ENCODE results near the gene ARHGEF26.
A peak's percentile ranks its signal among the peaks of the same experiment; 100 is the strongest.

Gene ARHGEF26

GRCh38 chr3:154242766-154243165, 121.6 kb downstream of the ARHGEF26 start:
- Histone ChIP-seq H2BK5ac (ENCODE audit: low read depth, low read length, poor library complexity, severe bottlenecking) (no peak overlapping the region), H3K9me3 (ENCODE audit: control insufficient read depth, low read length) (no peaks in the 10 kb centered on the region), H3K4me3 (ENCODE audit: insufficient read depth in 1 of 2, low read depth in 1 of 2, low read length in 2 of 2) (no peak overlapping the region), H3K14ac (ENCODE audit: low read length in 2 of 2) (no peak overlapping the region), H3K4ac (ENCODE audit: low read depth in 1 of 2, low read length in 2 of 2) (no peak overlapping the region), H3K36me3 (ENCODE audit: control insufficient read depth in 1 of 2, insufficient read depth in 2 of 2, low read depth in 1 of 2, low read length in 2 of 2) (no peaks in the 10 kb centered on the region), H2BK12ac (ENCODE audit: low read length in 2 of 2) (no peak overlapping the region), H3K9ac (ENCODE audit: low read length) (peak overlapping the region; percentile 7), H3K27me3 (ENCODE audit: control insufficient read depth in 1 of 2, insufficient read depth in 1 of 2, low read length in 2 of 2) (no peaks in the 10 kb centered on the region), H3K79me1 (replicated peaks; ENCODE audit: low read length, poor library complexity, severe bottlenecking) (no peaks in the 10 kb centered on the region), H2AFZ (ENCODE audit: low read depth, low read length) (no peak overlapping the region), H3K4me1 (ENCODE audit: control insufficient read depth, insufficient read depth, low read depth, low read length) (no peaks in the 10 kb centered on the region), H3K18ac (ENCODE audit: low read depth in 1 of 2, low read length in 2 of 2) (no peak overlapping the region), H4K8ac (ENCODE audit: low read length) (no peak overlapping the region), H4K91ac (ENCODE audit: low read length) (no peak overlapping the region), H2BK120ac (ENCODE audit: low read depth, low read length) (no peak overlapping the region), H3K27ac (ENCODE audit: low read length, poor library complexity, severe bottlenecking) (no peak overlapping the region), H2AK5ac (ENCODE audit: low read length, severe bottlenecking) (no peak overlapping the region), H3K23ac (ENCODE audit: low read length in 2 of 2) (no peak overlapping the region), H2BK15ac (ENCODE audit: low read depth, poor library complexity, severe bottlenecking) (no peak overlapping the region), H3K4me2 (ENCODE audit: low read length, poor library complexity, severe bottlenecking) (no peak overlapping the region)
- WGBS: 54% methylated on average over 4 of the region's 4 CpGs
- DNase-seq: no peak

GRCh38 chr3:154243353-154243752, 122.2 kb downstream of the ARHGEF26 start:
- no peak overlapping the region for H3K14ac ChIP-seq (ENCODE audit: low read length in 2 of 2)
- no peak overlapping the region for H2AFZ ChIP-seq (ENCODE audit: low read depth, low read length)
- no peak overlapping the region for H3K4ac ChIP-seq (ENCODE audit: low read depth in 1 of 2, low read length in 2 of 2)
- H2BK15ac ChIP-seq (ENCODE audit: low read depth, poor library complexity, severe bottlenecking): no peak overlapping the region
- H3K4me1 ChIP-seq (ENCODE audit: control insufficient read depth, insufficient read depth, low read depth, low read length): no peaks in the 10 kb centered on the region
- peak overlapping the region; percentile 7 for H3K9ac ChIP-seq (ENCODE audit: low read length)
- H3K4me3 ChIP-seq (ENCODE audit: insufficient read depth in 1 of 2, low read depth in 1 of 2, low read length in 2 of 2): no peak overlapping the region
- H2BK12ac ChIP-seq (ENCODE audit: low read length in 2 of 2): no peak overlapping the region
- no peak overlapping the region for H2AK5ac ChIP-seq (ENCODE audit: low read length, severe bottlenecking)
- no peak overlapping the region for H3K18ac ChIP-seq (ENCODE audit: low read depth in 1 of 2, low read length in 2 of 2)
- no peak overlapping the region for H3K27ac ChIP-seq (ENCODE audit: low read length, poor library complexity, severe bottlenecking)
- H4K8ac ChIP-seq (ENCODE audit: low read length): no peak overlapping the region
- WGBS: 69% methylated on average over 1 of the region's 2 CpGs
- H3K36me3 ChIP-seq (ENCODE audit: control insufficient read depth in 1 of 2, insufficient read depth in 2 of 2, low read depth in 1 of 2, low read length in 2 of 2): peaks cover 0 to 1% of the 10 kb centered on the region in 2 experiments
- no peak overlapping the region for H2BK120ac ChIP-seq (ENCODE audit: low read depth, low read length)
- H4K91ac ChIP-seq (ENCODE audit: low read length): no peak overlapping the region
- H3K9me3 ChIP-seq (ENCODE audit: control insufficient read depth, low read length): no peaks in the 10 kb centered on the region
- H3K4me2 ChIP-seq (ENCODE audit: low read length, poor library complexity, severe bottlenecking): no peak overlapping the region
- no peaks in the 10 kb centered on the region for H3K79me1 ChIP-seq (replicated peaks; ENCODE audit: low read length, poor library complexity, severe bottlenecking)
- no peak overlapping the region for H3K23ac ChIP-seq (ENCODE audit: low read length in 2 of 2)
- no peaks in the 10 kb centered on the region for H3K27me3 ChIP-seq (ENCODE audit: control insufficient read depth in 1 of 2, insufficient read depth in 1 of 2, low read length in 2 of 2)
- no peak overlapping the region for H2BK5ac ChIP-seq (ENCODE audit: low read depth, low read length, poor library complexity, severe bottlenecking)
- peak; percentile 17 for DNase-seq

DNA sequence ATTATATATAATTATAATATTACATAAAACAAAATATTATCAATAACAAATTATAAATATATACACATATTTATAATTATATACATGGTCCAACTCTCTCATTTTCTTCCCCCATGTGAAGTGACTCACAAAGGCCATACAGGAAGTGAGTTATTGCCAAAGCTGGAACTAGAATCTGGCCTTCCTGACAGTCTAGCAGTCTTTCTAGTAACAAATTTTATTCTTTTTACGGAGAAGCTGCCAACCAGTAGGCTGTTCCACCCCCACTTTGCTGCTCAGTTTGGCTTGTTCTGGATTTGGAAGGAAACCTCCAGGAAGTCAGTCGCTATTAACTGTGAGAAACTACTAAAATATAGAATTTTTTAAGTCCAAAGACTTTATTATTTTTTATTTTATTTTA, 123.5 kb downstream of the ARHGEF26 start:
- H3K14ac ChIP-seq (ENCODE audit: low read length in 2 of 2): no peak overlapping the region
- WGBS: no CpG with 5 or more reads among the region's 2 CpGs
- H3K18ac ChIP-seq (ENCODE audit: low read depth in 1 of 2, low read length in 2 of 2): no peak overlapping the region
- no peak overlapping the region for H4K8ac ChIP-seq (ENCODE audit: low read length)
- H3K79me1 ChIP-seq (replicated peaks; ENCODE audit: low read length, poor library complexity, severe bottlenecking): no peaks in the 10 kb centered on the region
- no peak overlapping the region for H3K4me2 ChIP-seq (ENCODE audit: low read length, poor library complexity, severe bottlenecking)
- no peak overlapping the region for H2BK12ac ChIP-seq (ENCODE audit: low read length in 2 of 2)
- H3K4me3 ChIP-seq (ENCODE audit: insufficient read depth in 1 of 2, low read depth in 1 of 2, low read length in 2 of 2): no peak overlapping the region
- no peak overlapping the region for H4K91ac ChIP-seq (ENCODE audit: low read length)
- H3K27me3 ChIP-seq (ENCODE audit: control insufficient read depth in 1 of 2, insufficient read depth in 1 of 2, low read length in 2 of 2): no peaks in the 10 kb centered on the region
- H3K9ac ChIP-seq (ENCODE audit: low read length): peak overlapping the region; percentile 31
- no peak for DNase-seq
- H3K9me3 ChIP-seq (ENCODE audit: control insufficient read depth, low read length): no peaks in the 10 kb centered on the region
- no peak overlapping the region for H2BK5ac ChIP-seq (ENCODE audit: low read depth, low read length, poor library complexity, severe bottlenecking)
- no peak overlapping the region for H3K27ac ChIP-seq (ENCODE audit: low read length, poor library complexity, severe bottlenecking)
- H2BK15ac ChIP-seq (ENCODE audit: low read depth, poor library complexity, severe bottlenecking): no peak overlapping the region
- H3K4me1 ChIP-seq (ENCODE audit: control insufficient read depth, insufficient read depth, low read depth, low read length): no peaks in the 10 kb centered on the region
- H3K23ac ChIP-seq (ENCODE audit: low read length in 2 of 2): no peak overlapping the region
- H2AFZ ChIP-seq (ENCODE audit: low read depth, low read length): no peak overlapping the region
- H2AK5ac ChIP-seq (ENCODE audit: low read length, severe bottlenecking): no peak overlapping the region
- no peak overlapping the region for H2BK120ac ChIP-seq (ENCODE audit: low read depth, low read length)
- H3K36me3 ChIP-seq (ENCODE audit: control insufficient read depth in 1 of 2, insufficient read depth in 2 of 2, low read depth in 1 of 2, low read length in 2 of 2): peaks cover 0 to 13% of the 10 kb centered on the region in 2 experiments
- H3K4ac ChIP-seq (ENCODE audit: low read depth in 1 of 2, low read length in 2 of 2): no peak overlapping the region

DNA sequence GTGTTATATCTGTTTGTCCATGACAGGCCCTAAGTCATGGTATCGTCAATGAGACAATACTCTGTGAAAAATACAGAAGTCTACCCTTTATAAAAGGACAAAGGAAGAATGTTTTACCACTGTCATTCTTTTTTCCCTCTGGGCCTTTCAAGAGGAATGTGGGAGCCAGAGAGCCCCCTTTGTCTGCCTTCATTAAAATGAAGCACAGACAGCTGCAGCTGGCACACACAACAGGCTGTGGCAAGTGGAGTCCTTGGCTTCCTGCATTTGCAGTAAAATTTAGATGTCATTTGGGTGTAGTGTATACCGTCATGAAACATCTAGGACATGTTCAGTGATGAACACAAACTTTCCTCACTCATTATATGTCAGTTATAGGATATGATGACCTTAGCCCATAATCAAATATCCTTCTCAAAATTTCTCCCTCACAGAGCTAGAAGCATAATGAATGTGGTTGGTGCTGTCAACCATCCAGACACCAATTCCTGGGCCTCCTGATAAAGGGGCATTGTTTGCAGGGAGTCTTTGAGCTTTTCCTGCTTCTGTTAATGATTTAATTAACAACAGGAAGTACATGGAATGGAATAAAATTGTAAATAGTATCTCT, 126.7 kb downstream of the ARHGEF26 start:
- peaks cover 3 to 36% of the 10 kb centered on the region in 2 experiments for H3K36me3 ChIP-seq (ENCODE audit: control insufficient read depth in 1 of 2, insufficient read depth in 2 of 2, low read depth in 1 of 2, low read length in 2 of 2)
- 100% methylated on average over 1 of the region's 2 CpGs for WGBS
- no peak overlapping the region for H3K4ac ChIP-seq (ENCODE audit: low read depth in 1 of 2, low read length in 2 of 2)
- no peak overlapping the region for H2AFZ ChIP-seq (ENCODE audit: low read depth, low read length)
- no peak overlapping the region for H3K4me2 ChIP-seq (ENCODE audit: low read length, poor library complexity, severe bottlenecking)
- no peaks in the 10 kb centered on the region for H3K4me1 ChIP-seq (ENCODE audit: control insufficient read depth, insufficient read depth, low read depth, low read length)
- no peak overlapping the region for H3K9ac ChIP-seq (ENCODE audit: low read length)
- no peak overlapping the region for H2BK12ac ChIP-seq (ENCODE audit: low read length in 2 of 2)
- no peak overlapping the region for H3K23ac ChIP-seq (ENCODE audit: low read length in 2 of 2)
- H3K9me3 ChIP-seq (ENCODE audit: control insufficient read depth, low read length): no peaks in the 10 kb centered on the region
- no peak overlapping the region for H2BK5ac ChIP-seq (ENCODE audit: low read depth, low read length, poor library complexity, severe bottlenecking)
- no peak overlapping the region for H2AK5ac ChIP-seq (ENCODE audit: low read length, severe bottlenecking)
- H4K91ac ChIP-seq (ENCODE audit: low read length): no peak overlapping the region
- no peak overlapping the region for H2BK15ac ChIP-seq (ENCODE audit: low read depth, poor library complexity, severe bottlenecking)
- no peak overlapping the region for H3K27ac ChIP-seq (ENCODE audit: low read length, poor library complexity, severe bottlenecking)
- H3K4me3 ChIP-seq (ENCODE audit: insufficient read depth in 1 of 2, low read depth in 1 of 2, low read length in 2 of 2): no peak overlapping the region
- DNase-seq: no peak
- H3K79me1 ChIP-seq (replicated peaks; ENCODE audit: low read length, poor library complexity, severe bottlenecking): no peaks in the 10 kb centered on the region
- H3K14ac ChIP-seq (ENCODE audit: low read length in 2 of 2): no peak overlapping the region
- H3K18ac ChIP-seq (ENCODE audit: low read depth in 1 of 2, low read length in 2 of 2): no peak overlapping the region
- no peaks in the 10 kb centered on the region for H3K27me3 ChIP-seq (ENCODE audit: control insufficient read depth in 1 of 2, insufficient read depth in 1 of 2, low read length in 2 of 2)
- H2BK120ac ChIP-seq (ENCODE audit: low read depth, low read length): no peak overlapping the region
- no peak overlapping the region for H4K8ac ChIP-seq (ENCODE audit: low read length)

Data from mesenchymal stem cell (in vitro differentiated cells and primary cell).